Measurements from ENCODE around the gene NR6A1. TPM values are rescaled to one million over a fixed set of nuclear protein-coding genes. Genes with fewer than 3 reads are reported as not detected.

The NR6A1 gene
- total RNA-seq, result 0.53 TPM

GRCh38 chr9:124771021-124771866 is at the start of gene NR6A1:
TSS of gene NR6A1 (minus strand) at chr9:124771311.
- H3K36me3 ChIP-seq, result no peaks in the 10 kb centered on the region
- H3K4me1 ChIP-seq, result peaks cover 0 to 20% of the 10 kb centered on the region in 2 donors
- peak; percentile 70 to 96 for DNase-seq (ENCODE audit: low spot score in 2 of 2)
- peak within 1 kb of the TSS; percentile 71 to 95 for H3K4me3 ChIP-seq
- peaks cover 7% of the 10 kb centered on the region for H3K27me3 ChIP-seq
- TF ChIP-seq, protein P1, sequence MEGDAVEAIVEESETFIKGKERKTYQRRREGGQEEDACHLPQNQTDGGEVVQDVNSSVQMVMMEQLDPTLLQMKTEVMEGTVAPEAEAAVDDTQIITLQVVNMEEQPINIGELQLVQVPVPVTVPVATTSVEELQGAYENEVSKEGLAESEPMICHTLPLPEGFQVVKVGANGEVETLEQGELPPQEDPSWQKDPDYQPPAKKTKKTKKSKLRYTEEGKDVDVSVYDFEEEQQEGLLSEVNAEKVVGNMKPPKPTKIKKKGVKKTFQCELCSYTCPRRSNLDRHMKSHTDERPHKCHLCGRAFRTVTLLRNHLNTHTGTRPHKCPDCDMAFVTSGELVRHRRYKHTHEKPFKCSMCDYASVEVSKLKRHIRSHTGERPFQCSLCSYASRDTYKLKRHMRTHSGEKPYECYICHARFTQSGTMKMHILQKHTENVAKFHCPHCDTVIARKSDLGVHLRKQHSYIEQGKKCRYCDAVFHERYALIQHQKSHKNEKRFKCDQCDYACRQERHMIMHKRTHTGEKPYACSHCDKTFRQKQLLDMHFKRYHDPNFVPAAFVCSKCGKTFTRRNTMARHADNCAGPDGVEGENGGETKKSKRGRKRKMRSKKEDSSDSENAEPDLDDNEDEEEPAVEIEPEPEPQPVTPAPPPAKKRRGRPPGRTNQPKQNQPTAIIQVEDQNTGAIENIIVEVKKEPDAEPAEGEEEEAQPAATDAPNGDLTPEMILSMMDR (IDR thresholded peaks at IDR 0.05), result peak in 2 of 3 experiments; percentile 22 to 26
- H3K27ac ChIP-seq, result no peak within 1 kb of the TSS
- intact Hi-C loops (cut with DNase I), result loop anchor here (1.0 to 5.0 kb wide), 7 partner anchors 90 to 976 kb away; partner anchors contain the start of genes GOLGA1, HSPA5, PBX3 and RPL35
- H3K9me3 ChIP-seq, result no peaks in the 10 kb centered on the region

DNA sequence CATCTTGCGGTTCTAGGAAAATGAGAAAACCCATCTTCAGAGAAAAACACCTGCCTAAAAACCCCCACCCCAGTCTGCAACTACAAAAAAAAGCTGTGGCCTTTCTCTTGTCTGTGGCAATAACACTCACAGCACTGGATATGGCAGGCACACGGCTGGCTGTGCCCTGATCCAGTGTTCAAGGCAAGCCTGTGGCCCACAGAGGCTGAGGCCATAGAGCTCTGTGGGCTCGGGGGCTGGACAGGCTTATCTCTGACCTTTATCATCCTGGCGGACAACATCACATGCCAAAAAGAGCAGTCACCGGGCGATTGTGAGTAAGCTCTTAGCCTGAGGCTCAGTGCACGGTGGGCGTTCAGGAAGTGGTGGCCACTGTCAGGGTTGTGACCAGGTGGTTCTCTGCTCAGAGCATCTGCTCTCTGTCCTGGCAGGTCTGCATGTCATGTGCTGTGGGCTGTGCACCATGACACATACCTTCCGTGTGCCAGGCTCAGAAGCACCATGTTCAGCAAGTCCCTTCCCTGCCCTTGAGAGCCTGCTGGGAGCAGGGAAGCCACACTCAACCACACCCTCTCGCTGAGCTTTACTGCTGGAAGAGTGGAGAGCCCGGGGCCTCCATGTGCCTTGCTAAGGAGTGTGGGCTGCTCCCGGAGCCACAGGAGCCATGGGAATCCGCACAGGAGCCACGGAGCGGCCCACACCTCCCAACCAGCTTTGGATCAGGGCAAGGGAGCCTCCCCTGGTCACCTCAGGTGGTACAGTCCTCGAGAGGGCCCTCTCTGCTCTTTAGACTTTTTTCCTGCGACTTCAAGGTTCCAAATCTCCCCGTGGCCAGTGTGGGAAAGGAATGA is 47.5 kb upstream of the NR6A1 start:
- intact Hi-C loops (cut with DNase I), result loop anchor here (10.0 kb wide), 1 partner anchor 314 kb away; the partner anchor contains the start of gene NR5A1
- Histone ChIP-seq H3K4me3 (no peak overlapping the region), H3K27me3 (no peaks in the 10 kb centered on the region), H3K9me3 (no peaks in the 10 kb centered on the region), H3K27ac (no peak overlapping the region), H3K4me1 (no peaks in the 10 kb centered on the region), H3K36me3 (no peaks in the 10 kb centered on the region)
- TF ChIP-seq, protein P1 (IDR thresholded peaks at IDR 0.05), result no peak
- DNase-seq (ENCODE audit: low spot score in 2 of 2), result no peak

- Histone ChIP-seq H3K27me3 (no peaks in the 10 kb centered on the region), H3K27ac (no peak overlapping the region), H3K4me3 (no peak overlapping the region), H3K4me1 (no peaks in the 10 kb centered on the region), H3K9me3 (no peaks in the 10 kb centered on the region), H3K36me3 (no peaks in the 10 kb centered on the region)
- DNase-seq (ENCODE audit: low spot score in 2 of 2), result no peak
- TF ChIP-seq, protein P1 (IDR thresholded peaks at IDR 0.05), result no peak
- intact Hi-C loops (cut with DNase I), result loop anchor here (10.0 kb wide), 1 partner anchor 311 kb away; the partner anchor contains the start of gene NR5A1
These were observed 44.5 kb upstream of the NR6A1 start for GRCh38 chr9:124815601-124816000.

DNA sequence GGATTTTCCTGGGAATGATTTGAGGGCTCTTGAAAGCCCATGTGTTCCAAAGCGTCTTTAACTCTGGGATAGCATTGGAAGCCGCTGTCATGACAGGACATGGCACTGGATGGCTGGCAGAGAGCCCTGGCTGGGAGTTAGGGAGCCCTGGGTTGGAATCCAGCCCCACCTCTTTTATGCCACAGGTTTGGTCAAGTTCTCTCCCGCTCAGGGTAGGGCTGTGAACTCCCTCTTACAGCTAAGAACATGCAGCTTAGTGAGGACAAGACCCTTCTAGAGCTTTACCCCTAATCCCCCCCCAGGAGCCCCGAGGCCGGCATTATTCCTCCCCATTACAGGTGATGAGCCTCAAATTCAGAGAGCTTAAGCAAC is 43.0 kb upstream of the NR6A1 start:
- Histone ChIP-seq H3K27me3 (no peaks in the 10 kb centered on the region), H3K9me3 (no peaks in the 10 kb centered on the region), H3K4me1 (no peaks in the 10 kb centered on the region), H3K36me3 (no peaks in the 10 kb centered on the region), H3K4me3 (no peak overlapping the region), H3K27ac (no peak overlapping the region)
- intact Hi-C loops (cut with DNase I), result loop anchor here (10.0 kb wide), 1 partner anchor 309 kb away; the partner anchor contains the start of gene NR5A1
- DNase-seq (ENCODE audit: low spot score in 2 of 2), result no peak
- TF ChIP-seq, protein P1 (IDR thresholded peaks at IDR 0.05), result no peak

DNA sequence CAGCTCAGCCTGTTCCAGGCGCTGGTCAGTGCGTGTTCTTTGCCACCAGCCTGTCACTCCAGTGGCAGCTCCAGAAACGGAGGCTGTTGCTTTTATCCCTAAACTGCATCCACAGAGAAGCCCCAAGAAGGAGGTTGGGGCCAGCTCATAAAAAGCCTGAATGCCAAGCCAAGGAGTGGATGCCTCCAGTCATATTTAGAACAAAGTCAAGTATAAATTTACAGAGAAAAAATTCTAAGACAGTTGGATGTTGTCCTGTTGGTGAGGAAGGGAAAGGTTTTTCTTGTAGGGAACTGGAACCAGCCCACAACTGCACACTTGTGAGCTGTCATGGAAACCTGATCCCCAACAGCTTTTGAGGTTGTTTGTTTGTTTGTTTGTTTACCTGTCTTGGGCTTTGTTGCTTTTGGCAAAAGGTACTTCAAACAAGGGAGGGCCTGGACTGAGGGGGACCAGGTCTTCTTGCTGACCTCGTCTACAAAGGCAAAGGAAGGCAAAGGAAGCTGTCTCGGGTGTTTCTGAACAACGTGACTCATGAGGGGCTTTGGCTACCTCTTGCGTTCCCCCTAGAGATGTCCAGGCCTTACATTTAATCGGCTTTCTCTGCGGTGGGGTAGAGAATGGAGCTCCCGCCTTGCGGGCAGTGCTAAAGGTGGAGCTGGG is 42.5 kb upstream of the NR6A1 start:
- intact Hi-C loops (cut with DNase I), result loop anchor here (10.0 kb wide), 1 partner anchor 309 kb away; the partner anchor contains the start of gene NR5A1
- DNase-seq (ENCODE audit: low spot score in 2 of 2), result no peak
- TF ChIP-seq, protein P1 (IDR thresholded peaks at IDR 0.05), result no peak
- H3K9me3 ChIP-seq, result no peaks in the 10 kb centered on the region
- H3K4me3 ChIP-seq, result no peak overlapping the region
- no peaks in the 10 kb centered on the region for H3K4me1 ChIP-seq
- H3K27me3 ChIP-seq, result no peaks in the 10 kb centered on the region
- H3K27ac ChIP-seq, result no peak overlapping the region
- H3K36me3 ChIP-seq, result no peaks in the 10 kb centered on the region

Measured in ascending aorta (tissue), 2 donors.